Liver (tissue), 9 donors: ENCODE data around the gene AGBL4. TPM values are rescaled to one million over a fixed set of nuclear protein-coding genes. Genes with fewer than 3 reads are reported as not detected.

Experiments used
- DNase-seq: peaks from one replicate; pipeline ENCODE4 v3.0.0-alpha.2; 2017; ENCODE audit warnings: low spot score
- H3K27ac ChIP-seq, 2 donors: one replicate each; pipeline ENCODE4 v1.7.0; 2013; ENCODE audit warnings: inconsistent platforms in 2 of 2, low read length in 2 of 2, control low read depth in 1 of 2, low read depth in 1 of 2, mild to moderate bottlenecking in 1 of 2
- H3K27me3 ChIP-seq, 4 donors: one replicate each; pipeline versions ENCODE4 v1.6.1 to v1.7.0; 2013; ENCODE audit warnings: low read length in 3 of 4, inconsistent platforms in 1 of 4, mild to moderate bottlenecking in 1 of 4, moderate library complexity in 1 of 4; ENCODE audit not compliant: control insufficient read depth in 4 of 4, insufficient read depth in 4 of 4
- H3K36me3 ChIP-seq, 4 donors: one replicate each; pipeline versions ENCODE4 v1.6.1 to v1.7.0; 2013; ENCODE audit warnings: low read length in 3 of 4, mild to moderate bottlenecking in 3 of 4, low read depth in 1 of 4, moderate library complexity in 1 of 4; ENCODE audit not compliant: control insufficient read depth in 4 of 4, insufficient read depth in 3 of 4
- H3K4me1 ChIP-seq, 4 donors: one replicate each; pipeline versions ENCODE4 v1.6.1 to v1.7.0; 2013; ENCODE audit warnings: low read length in 3 of 4, mild to moderate bottlenecking in 3 of 4, moderate library complexity in 1 of 4; ENCODE audit not compliant: control insufficient read depth in 4 of 4, insufficient read depth in 4 of 4
- H3K4me3 ChIP-seq, 3 donors: one replicate each; pipeline versions ENCODE4 v1.6.1 to v1.7.0; 2013; ENCODE audit warnings: low read length in 3 of 3, control low read depth in 1 of 3, low read depth in 1 of 3, mild to moderate bottlenecking in 1 of 3
- H3K9ac ChIP-seq, 2 donors: one replicate each; pipeline ENCODE4 v1.7.0; 2013; ENCODE audit warnings: low read length in 2 of 2, mild to moderate bottlenecking in 2 of 2, moderate library complexity in 2 of 2, control low read depth in 1 of 2, low read depth in 1 of 2
- H3K9me3 ChIP-seq, 4 donors: one replicate each; pipeline versions ENCODE4 v1.6.1 to v1.7.0; 2013; ENCODE audit warnings: low read length in 3 of 4; ENCODE audit not compliant: control insufficient read depth in 4 of 4
- ATF3 ChIP-seq: IDR thresholded peaks from 2 replicates; pipeline ENCODE4 v1.6.1; 2016; ENCODE audit warnings: antibody characterized with exemption
- EGR1 ChIP-seq, 2 donors: IDR thresholded peaks; 2 replicates each; pipeline ENCODE4 v1.6.1; 2016 to 2018; ENCODE audit warnings: antibody characterized with exemption in 2 of 2, low read depth in 2 of 2
- FOXA2 ChIP-seq: IDR thresholded peaks from 2 replicates; pipeline ENCODE4 v1.6.1; 2016; ENCODE audit warnings: antibody characterized with exemption
- GABPA ChIP-seq, 2 donors: IDR thresholded peaks in 1 of 2; conservative IDR thresholded peaks in 1 of 2; 2 replicates each; pipeline ENCODE4 v1.6.1; 2016; ENCODE audit warnings: antibody characterized with exemption in 2 of 2, mild to moderate bottlenecking in 1 of 2, moderate library complexity in 1 of 2
- HNF4A ChIP-seq, 2 donors: conservative IDR thresholded peaks; 2 replicates each; pipeline ENCODE4 v1.6.1; 2016; ENCODE audit warnings: antibody characterized with exemption in 2 of 2, mild to moderate bottlenecking in 2 of 2
- NR2F2 ChIP-seq: IDR thresholded peaks from 2 replicates; pipeline ENCODE4 v1.6.1; 2016; ENCODE audit warnings: antibody characterized with exemption
- RAD21 ChIP-seq, 2 donors: IDR thresholded peaks; 2 replicates each; pipeline ENCODE4 v1.6.1; 2016; ENCODE audit warnings: antibody characterized with exemption in 2 of 2, mild to moderate bottlenecking in 2 of 2
- REST ChIP-seq: IDR thresholded peaks from 2 replicates; pipeline ENCODE4 v1.6.1; 2016; ENCODE audit warnings: antibody characterized with exemption, mild to moderate bottlenecking
- YY1 ChIP-seq: IDR thresholded peaks from 2 replicates; pipeline ENCODE4 v1.6.1; 2016; ENCODE audit warnings: antibody characterized with exemption, mild to moderate bottlenecking
- ZBTB33 ChIP-seq: IDR thresholded peaks from 2 replicates; pipeline ENCODE4 v1.6.1; 2016; ENCODE audit warnings: antibody characterized with exemption
- whole genome bisulfite sequencing: extraction: QIAGEN DNeasy Blood & Tissue Kit; methylation state at CpG from one replicate; pipeline ENCODE4 v1.1.7; 2013; 5-methylcytosine and 5-hydroxymethylcytosine counted together
- polyA plus RNA-seq, 2 donors: library from polyadenylated mRNA; stranded (reverse) in 1 of 2; unstranded in 1 of 2; fragments of 200-250 nt in 1 of 2; fragments of >200 nt in 1 of 2; fragmentation: Nextera tagmentation in 1 of 2; extraction: Ambion mirVana in 1 of 2; gene quantifications; one replicate each; pipeline versions ENCODE4 v1.2.1 to v1.2.3, GENCODE V29; 2013 to 2015
- total RNA-seq, 2 donors: library from RNA; depleted of rRNA; stranded (reverse); fragments of >200 nt; gene quantifications; one replicate each; pipeline ENCODE4 v1.2.3, GENCODE V29; 2014
- donor health status: healthy.
- donor health status: healthy.
- donor health status: healthy.
- donor health status: healthy.
- donor health status: healthy.

Gene AGBL4
- total and polyA plus RNA-seq, 4 donors = 0.75 to 0.76 TPM; not detected in 2

GRCh38 chr1:48596046-48596445 lies 1427.7 kb downstream of the AGBL4 start:
- TF ChIP-seq ATF3 (no peak), NR2F2 (no peak), GABPA (IDR thresholded peaks at IDR 0.05 in 1 of 2, conservative IDR thresholded peaks at IDR 0.05 in 1 of 2) (no peak)
- 78% methylated on average over 2 of the region's 2 CpGs for WGBS
- H3K4me3 ChIP-seq = no peak overlapping the region

GRCh38 chr1:48595613-48596012 lies 1428.1 kb downstream of the AGBL4 start:
- no peak for TF ChIP-seq FOXA2
- TF ChIP-seq REST = no peak
- no peak for TF ChIP-seq YY1
- no peaks in the 10 kb centered on the region for H3K36me3 ChIP-seq
- no peak overlapping the region for H3K27ac ChIP-seq
- no peak overlapping the region for H3K4me3 ChIP-seq
- no peaks in the 10 kb centered on the region for H3K4me1 ChIP-seq
- no peak overlapping the region for H3K9ac ChIP-seq
- DNase-seq = no peak
- 89% methylated on average over 5 of the region's 5 CpGs for WGBS
- no peaks in the 10 kb centered on the region for H3K9me3 ChIP-seq
- no peaks in the 10 kb centered on the region for H3K27me3 ChIP-seq

More at GRCh38 chr1:48596046-48596445, 1427.7 kb downstream of the AGBL4 start:
- Histone ChIP-seq H3K27ac (no peak overlapping the region), H3K36me3 (no peaks in the 10 kb centered on the region), H3K9ac (no peak overlapping the region), H3K27me3 (no peaks in the 10 kb centered on the region), H3K9me3 (no peaks in the 10 kb centered on the region), H3K4me1 (no peaks in the 10 kb centered on the region)
- DNase-seq = no peak

GRCh38 chr1:48592330-48592729 lies 1431.4 kb downstream of the AGBL4 start:
- no peaks in the 10 kb centered on the region for H3K4me1 ChIP-seq
- no peaks in the 10 kb centered on the region for H3K9me3 ChIP-seq
- no peak overlapping the region for H3K4me3 ChIP-seq
- H3K27ac ChIP-seq = no peak overlapping the region
- TF ChIP-seq HNF4A (conservative IDR thresholded peaks at IDR 0.05) (no peak), NR2F2 (no peak), EGR1 (IDR thresholded peaks at IDR 0.05; ENCODE audit: low read depth in 2 of 2) (no peak), YY1 (no peak), ATF3 (no peak), ZBTB33 (no peak), RAD21 (IDR thresholded peaks at IDR 0.05) (no peak)
- H3K27me3 ChIP-seq = no peaks in the 10 kb centered on the region
- WGBS = 82% methylated on average over 1 of the region's 1 CpG
- no peak for DNase-seq
- H3K36me3 ChIP-seq = no peaks in the 10 kb centered on the region
- H3K9ac ChIP-seq = no peak overlapping the region
